MM.1S (cell line): ENCODE data around the gene KRTAP12-4.

ENCODE experiments used
- EZH2 ChIP-seq: fragments of 300-600 bp; sonication (generic); optimal IDR thresholded peaks from 2 replicates; pipeline ENCODE3; 2017; ENCODE audit warnings: low read depth, mild to moderate bottlenecking, antibody characterized with exemption, low read length, mixed read lengths
- TF ChIP-seq, protein P1 (sequence below): fragments of 300-600 bp; sonication (generic); IDR thresholded peaks from 2 replicates; pipeline ENCODE4 v1.5.1; 2016; ENCODE audit warnings: antibody characterized with exemption, low read length, mixed read lengths

- TF ChIP-seq, protein P1, sequence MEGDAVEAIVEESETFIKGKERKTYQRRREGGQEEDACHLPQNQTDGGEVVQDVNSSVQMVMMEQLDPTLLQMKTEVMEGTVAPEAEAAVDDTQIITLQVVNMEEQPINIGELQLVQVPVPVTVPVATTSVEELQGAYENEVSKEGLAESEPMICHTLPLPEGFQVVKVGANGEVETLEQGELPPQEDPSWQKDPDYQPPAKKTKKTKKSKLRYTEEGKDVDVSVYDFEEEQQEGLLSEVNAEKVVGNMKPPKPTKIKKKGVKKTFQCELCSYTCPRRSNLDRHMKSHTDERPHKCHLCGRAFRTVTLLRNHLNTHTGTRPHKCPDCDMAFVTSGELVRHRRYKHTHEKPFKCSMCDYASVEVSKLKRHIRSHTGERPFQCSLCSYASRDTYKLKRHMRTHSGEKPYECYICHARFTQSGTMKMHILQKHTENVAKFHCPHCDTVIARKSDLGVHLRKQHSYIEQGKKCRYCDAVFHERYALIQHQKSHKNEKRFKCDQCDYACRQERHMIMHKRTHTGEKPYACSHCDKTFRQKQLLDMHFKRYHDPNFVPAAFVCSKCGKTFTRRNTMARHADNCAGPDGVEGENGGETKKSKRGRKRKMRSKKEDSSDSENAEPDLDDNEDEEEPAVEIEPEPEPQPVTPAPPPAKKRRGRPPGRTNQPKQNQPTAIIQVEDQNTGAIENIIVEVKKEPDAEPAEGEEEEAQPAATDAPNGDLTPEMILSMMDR: no peak
- TF ChIP-seq EZH2: no peak
Measured at GRCh38 chr21:44639331-44639655, 15.2 kb downstream of the KRTAP12-4 start.
